Measurements from ENCODE around the gene WSCD1. TPM values are rescaled to one million over a fixed set of nuclear protein-coding genes. Genes with fewer than 3 reads are reported as not detected.

Gene WSCD1
- total RNA-seq, 2 donors from 2014 or later: 19.5 to 22.3 TPM

- TF ChIP-seq CTCF (IDR thresholded peaks at IDR 0.05): no peak
- H3K27ac ChIP-seq: no peak overlapping the region
- H3K27me3 ChIP-seq: no peaks in the 10 kb centered on the region
Measured at GRCh38 chr17:6027342-6028024, 42.7 kb upstream of the WSCD1 start.

GRCh38 chr17:6028294-6028693 lies 41.9 kb upstream of the WSCD1 start:
- intact Hi-C loops (cut with DNase I): no loop called here
- no peak overlapping the region for H3K27ac ChIP-seq
- no peak for TF ChIP-seq CTCF (IDR thresholded peaks at IDR 0.05)

More at GRCh38 chr17:6027342-6028024, 42.7 kb upstream of the WSCD1 start:
- Histone ChIP-seq H3K9me3 (no peaks in the 10 kb centered on the region), H3K9ac (ENCODE audit: low read depth in 2 of 2, low read length in 2 of 2) (no peak overlapping the region), H3K4me1 (no peaks in the 10 kb centered on the region), H3K36me3 (no peaks in the 10 kb centered on the region), H3K4me3 (no peak overlapping the region)
- intact Hi-C loops (cut with DNase I): no loop called here
- DNase-seq: no peak

GRCh38 chr17:6035801-6036394 lies 34.3 kb upstream of the WSCD1 start:
- Histone ChIP-seq H3K27me3 (no peaks in the 10 kb centered on the region), H3K36me3 (no peaks in the 10 kb centered on the region), H3K9me3 (no peaks in the 10 kb centered on the region), H3K9ac (ENCODE audit: low read depth in 2 of 2, low read length in 2 of 2) (no peak overlapping the region), H3K4me1 (no peaks in the 10 kb centered on the region), H3K27ac (no peak overlapping the region), H3K4me3 (no peak overlapping the region)
- TF ChIP-seq CTCF (IDR thresholded peaks at IDR 0.05): no peak
- no peak for DNase-seq
- intact Hi-C loops (cut with DNase I): loop anchor here (10.0 kb wide), 1 partner anchor 61 kb away; no protein-coding TSS in a partner anchor

More at GRCh38 chr17:6028294-6028693, 41.9 kb upstream of the WSCD1 start:
- Histone ChIP-seq H3K4me3 (no peak overlapping the region), H3K27me3 (no peaks in the 10 kb centered on the region), H3K9ac (ENCODE audit: low read depth in 2 of 2, low read length in 2 of 2) (no peak overlapping the region), H3K9me3 (no peaks in the 10 kb centered on the region), H3K36me3 (no peaks in the 10 kb centered on the region), H3K4me1 (no peaks in the 10 kb centered on the region)
- DNase-seq: no peak

GRCh38 chr17:6040504-6040903 lies 29.7 kb upstream of the WSCD1 start:
- H3K4me1 ChIP-seq: no peaks in the 10 kb centered on the region

GRCh38 chr17:6041246-6041645 lies 28.9 kb upstream of the WSCD1 start:
- Histone ChIP-seq H3K9ac (ENCODE audit: low read depth in 2 of 2, low read length in 2 of 2) (no peak overlapping the region), H3K4me3 (no peak overlapping the region), H3K9me3 (no peaks in the 10 kb centered on the region), H3K36me3 (no peaks in the 10 kb centered on the region), H3K27ac (no peak overlapping the region), H3K27me3 (no peaks in the 10 kb centered on the region), H3K4me1 (no peaks in the 10 kb centered on the region)
- DNase-seq: no peak
- no peak for TF ChIP-seq CTCF (IDR thresholded peaks at IDR 0.05)
- intact Hi-C loops (cut with DNase I): no loop called here

More at GRCh38 chr17:6040504-6040903, 29.7 kb upstream of the WSCD1 start:
- no peaks in the 10 kb centered on the region for H3K9me3 ChIP-seq
- no peak for DNase-seq
- H3K36me3 ChIP-seq: no peaks in the 10 kb centered on the region
- no peak for TF ChIP-seq CTCF (IDR thresholded peaks at IDR 0.05)
- intact Hi-C loops (cut with DNase I): no loop called here
- H3K4me3 ChIP-seq: no peak overlapping the region
- no peak overlapping the region for H3K9ac ChIP-seq (ENCODE audit: low read depth in 2 of 2, low read length in 2 of 2)
- no peaks in the 10 kb centered on the region for H3K27me3 ChIP-seq
- no peak overlapping the region for H3K27ac ChIP-seq
